ENCODE results near the gene GUCY1A2. TPM values are rescaled to one million over a fixed set of nuclear protein-coding genes. Genes with fewer than 3 reads are reported as not detected.

The GUCY1A2 gene
- polyA plus RNA-seq, 1 donor (not counting 4 experiments of a cell fraction or from before 2014, with no cell fraction given): not detected

- Histone ChIP-seq H3K36me3 (ENCODE audit: control insufficient read depth in 2 of 2, extremely low read depth in 1 of 2, insufficient read depth in 2 of 2, low read length in 2 of 2) (no peaks in the 10 kb centered on the region), H3K9me1 (ENCODE audit: control insufficient read depth, extremely low read depth, insufficient read depth, low read length) (no peaks in the 10 kb centered on the region), H3K4me3 (ENCODE audit: control insufficient read depth in 2 of 3, extremely low read depth in 1 of 3, insufficient read depth in 2 of 3, low read depth in 1 of 3, low read length in 3 of 3) (no peak overlapping the region), H2AFZ (ENCODE audit: control insufficient read depth, low read length) (no peak overlapping the region), H3K4me2 (ENCODE audit: control insufficient read depth, extremely low read depth, insufficient read depth, low read depth, low read length) (no peak overlapping the region), H4K20me1 (ENCODE audit: control insufficient read depth, extremely low read depth, insufficient read depth, low read length) (no peaks in the 10 kb centered on the region), H3K4me1 (ENCODE audit: control insufficient read depth, extremely low read depth, insufficient read depth, low read length) (no peaks in the 10 kb centered on the region), H3K79me2 (ENCODE audit: control insufficient read depth, insufficient read depth, low read length) (no peaks in the 10 kb centered on the region), H3K27me3 (ENCODE audit: control insufficient read depth, extremely low read depth, insufficient read depth, low read length) (no peaks in the 10 kb centered on the region), H3K9ac (ENCODE audit: control insufficient read depth, extremely low read depth, insufficient read depth, low read length) (no peak overlapping the region), H3K27ac (ENCODE audit: control insufficient read depth, insufficient read depth, low read length) (no peak overlapping the region), H3K9me3 (ENCODE audit: control insufficient read depth, low read depth, low read length) (no peaks in the 10 kb centered on the region)
- TF ChIP-seq EZH2 (IDR thresholded peaks at IDR 0.05; ENCODE audit: low read length) (no peak), CTCF (optimal IDR thresholded peaks at IDR 0.05 in 1 of 3, IDR thresholded peaks at IDR 0.05 in 1 of 3, conservative IDR thresholded peaks at IDR 0.05 in 1 of 3; ENCODE audit: extremely low read depth in 1 of 3, insufficient read depth in 2 of 3, low read length in 3 of 3) (no peak)
- DNase-seq (ENCODE audit: low read depth, low spot score) (no peak), FAIRE-seq (no peak)
- dilution Hi-C loops (cut with MboI; ENCODE audit: extremely low pct_ligation_motif_present, low sequenced_read_pairs): no loop called here
Measured at GRCh38 chr11:106962995-106963394, 55.3 kb downstream of the GUCY1A2 start.

GRCh38 chr11:106961518-106961917 lies 56.8 kb downstream of the GUCY1A2 start:
- Histone ChIP-seq H3K4me1 (ENCODE audit: control insufficient read depth, extremely low read depth, insufficient read depth, low read length) (no peaks in the 10 kb centered on the region), H3K36me3 (ENCODE audit: control insufficient read depth in 2 of 2, extremely low read depth in 1 of 2, insufficient read depth in 2 of 2, low read length in 2 of 2) (no peaks in the 10 kb centered on the region), H3K9me3 (ENCODE audit: control insufficient read depth, low read depth, low read length) (no peaks in the 10 kb centered on the region), H3K4me2 (ENCODE audit: control insufficient read depth, extremely low read depth, insufficient read depth, low read depth, low read length) (no peak overlapping the region), H3K9me1 (ENCODE audit: control insufficient read depth, extremely low read depth, insufficient read depth, low read length) (no peaks in the 10 kb centered on the region), H4K20me1 (ENCODE audit: control insufficient read depth, extremely low read depth, insufficient read depth, low read length) (no peaks in the 10 kb centered on the region), H2AFZ (ENCODE audit: control insufficient read depth, low read length) (no peak overlapping the region), H3K27ac (ENCODE audit: control insufficient read depth, insufficient read depth, low read length) (no peak overlapping the region), H3K27me3 (ENCODE audit: control insufficient read depth, extremely low read depth, insufficient read depth, low read length) (no peaks in the 10 kb centered on the region), H3K79me2 (ENCODE audit: control insufficient read depth, insufficient read depth, low read length) (no peaks in the 10 kb centered on the region), H3K9ac (ENCODE audit: control insufficient read depth, extremely low read depth, insufficient read depth, low read length) (no peak overlapping the region), H3K4me3 (ENCODE audit: control insufficient read depth in 2 of 3, extremely low read depth in 1 of 3, insufficient read depth in 2 of 3, low read depth in 1 of 3, low read length in 3 of 3) (no peak overlapping the region)
- DNase-seq (ENCODE audit: low read depth, low spot score): no peak
- no peak for FAIRE-seq
- TF ChIP-seq EZH2 (IDR thresholded peaks at IDR 0.05; ENCODE audit: low read length) (no peak), CTCF (optimal IDR thresholded peaks at IDR 0.05 in 1 of 3, IDR thresholded peaks at IDR 0.05 in 1 of 3, conservative IDR thresholded peaks at IDR 0.05 in 1 of 3; ENCODE audit: extremely low read depth in 1 of 3, insufficient read depth in 2 of 3, low read length in 3 of 3) (no peak)
- dilution Hi-C loops (cut with MboI; ENCODE audit: extremely low pct_ligation_motif_present, low sequenced_read_pairs): no loop called here

Data from keratinocyte (primary cell).